OCI-LY1 (cell line): ENCODE results near the gene DHX9.

Experiments used
- EZH2 ChIP-seq: fragments of 200-600 bp; sonication (generic), shearing (Covaris generic); IDR thresholded peaks from 2 replicates; pipeline ENCODE4 v1.8.0; 2017; ENCODE audit warnings: borderline replicate concordance, mixed run types, mild to moderate bottlenecking, antibody characterized with exemption, low read length, moderate library complexity, mixed read lengths
- TF ChIP-seq, protein P1 (sequence below): fragments of 200-600 bp; sonication (generic), shearing (Covaris generic); IDR thresholded peaks from 2 replicates; pipeline ENCODE4 v1.5.1; 2017; ENCODE audit warnings: mild to moderate bottlenecking, antibody characterized with exemption, low read length, moderate library complexity, mixed read lengths

DNA sequence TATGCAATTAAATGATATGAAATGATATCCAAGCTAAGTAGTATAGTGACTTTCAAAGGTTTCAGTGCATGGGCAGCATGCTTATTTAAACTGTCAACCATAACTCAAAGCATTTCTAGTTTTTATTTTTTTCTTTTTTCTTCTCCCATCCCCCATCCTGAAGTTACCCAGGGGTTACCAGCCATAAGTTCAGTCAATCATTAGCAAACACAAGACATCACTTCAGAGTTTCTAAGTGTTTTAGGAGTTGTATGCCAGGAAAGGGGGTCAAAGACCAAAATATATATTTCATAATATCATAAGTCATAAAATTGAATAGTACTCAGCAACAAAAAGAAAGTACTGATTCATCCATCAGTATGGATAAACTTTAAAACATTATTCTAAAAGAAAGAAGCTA, 28.7 kb downstream of the DHX9 start:
- TF ChIP-seq, protein P1, sequence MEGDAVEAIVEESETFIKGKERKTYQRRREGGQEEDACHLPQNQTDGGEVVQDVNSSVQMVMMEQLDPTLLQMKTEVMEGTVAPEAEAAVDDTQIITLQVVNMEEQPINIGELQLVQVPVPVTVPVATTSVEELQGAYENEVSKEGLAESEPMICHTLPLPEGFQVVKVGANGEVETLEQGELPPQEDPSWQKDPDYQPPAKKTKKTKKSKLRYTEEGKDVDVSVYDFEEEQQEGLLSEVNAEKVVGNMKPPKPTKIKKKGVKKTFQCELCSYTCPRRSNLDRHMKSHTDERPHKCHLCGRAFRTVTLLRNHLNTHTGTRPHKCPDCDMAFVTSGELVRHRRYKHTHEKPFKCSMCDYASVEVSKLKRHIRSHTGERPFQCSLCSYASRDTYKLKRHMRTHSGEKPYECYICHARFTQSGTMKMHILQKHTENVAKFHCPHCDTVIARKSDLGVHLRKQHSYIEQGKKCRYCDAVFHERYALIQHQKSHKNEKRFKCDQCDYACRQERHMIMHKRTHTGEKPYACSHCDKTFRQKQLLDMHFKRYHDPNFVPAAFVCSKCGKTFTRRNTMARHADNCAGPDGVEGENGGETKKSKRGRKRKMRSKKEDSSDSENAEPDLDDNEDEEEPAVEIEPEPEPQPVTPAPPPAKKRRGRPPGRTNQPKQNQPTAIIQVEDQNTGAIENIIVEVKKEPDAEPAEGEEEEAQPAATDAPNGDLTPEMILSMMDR, result no peak
- TF ChIP-seq EZH2, result no peak
